Measurements from ENCODE around the gene FLG2. TPM values are rescaled to one million over a fixed set of nuclear protein-coding genes. Genes with fewer than 3 reads are reported as not detected.
A peak's percentile ranks its signal among the peaks of the same experiment; 100 is the strongest.
"Not testable (repeated sequence)": the region's sequence is repeated elsewhere in the genome, so short reads cannot be mapped to it uniquely, and the experiment has no call there.

The FLG2 gene
- total and polyA plus RNA-seq, 10 donors: 0.07 TPM; not detected in 9

DNA sequence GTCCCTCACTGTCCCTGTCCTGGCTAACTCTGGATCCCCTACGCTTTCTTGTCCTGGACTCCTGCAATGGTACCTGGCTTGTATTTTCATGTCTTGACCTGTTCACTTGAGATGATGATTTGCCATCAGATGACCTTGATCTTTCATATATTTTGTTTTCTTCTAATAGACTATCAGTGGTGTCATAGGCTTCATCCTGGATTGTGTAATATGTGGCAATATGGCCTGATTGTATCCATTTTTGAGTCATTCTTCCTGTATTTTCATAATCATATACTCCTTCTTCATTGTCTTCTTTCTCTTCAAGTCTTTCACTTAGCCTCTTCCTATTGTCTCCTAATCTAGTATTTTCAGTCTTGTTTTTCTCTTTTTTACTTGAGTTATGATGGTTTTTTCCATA lies 45.8 kb downstream of the FLG2 start:
- no peak for DNase-seq
- H3K9me3 ChIP-seq: peaks cover 0 to 9% (median 0%) of the 10 kb centered on the region in 8 donors
- H3K4me1 ChIP-seq: no peaks in the 10 kb centered on the region
- H3K27me3 ChIP-seq (replicated peaks in 1 of 7): peaks cover 0 to 12% (median 0%) of the 10 kb centered on the region in 7 donors
- 76 to 100% (median 84%) methylated on average over 1 of the region's 1 CpG for WGBS, 5 donors
- intact Hi-C loops (cut with DNase I; ENCODE audit: low total_unique reads): no loop called here
- H3K4me3 ChIP-seq: no peak overlapping the region
- no peaks in the 10 kb centered on the region for H3K36me3 ChIP-seq
- TF ChIP-seq, protein P1, sequence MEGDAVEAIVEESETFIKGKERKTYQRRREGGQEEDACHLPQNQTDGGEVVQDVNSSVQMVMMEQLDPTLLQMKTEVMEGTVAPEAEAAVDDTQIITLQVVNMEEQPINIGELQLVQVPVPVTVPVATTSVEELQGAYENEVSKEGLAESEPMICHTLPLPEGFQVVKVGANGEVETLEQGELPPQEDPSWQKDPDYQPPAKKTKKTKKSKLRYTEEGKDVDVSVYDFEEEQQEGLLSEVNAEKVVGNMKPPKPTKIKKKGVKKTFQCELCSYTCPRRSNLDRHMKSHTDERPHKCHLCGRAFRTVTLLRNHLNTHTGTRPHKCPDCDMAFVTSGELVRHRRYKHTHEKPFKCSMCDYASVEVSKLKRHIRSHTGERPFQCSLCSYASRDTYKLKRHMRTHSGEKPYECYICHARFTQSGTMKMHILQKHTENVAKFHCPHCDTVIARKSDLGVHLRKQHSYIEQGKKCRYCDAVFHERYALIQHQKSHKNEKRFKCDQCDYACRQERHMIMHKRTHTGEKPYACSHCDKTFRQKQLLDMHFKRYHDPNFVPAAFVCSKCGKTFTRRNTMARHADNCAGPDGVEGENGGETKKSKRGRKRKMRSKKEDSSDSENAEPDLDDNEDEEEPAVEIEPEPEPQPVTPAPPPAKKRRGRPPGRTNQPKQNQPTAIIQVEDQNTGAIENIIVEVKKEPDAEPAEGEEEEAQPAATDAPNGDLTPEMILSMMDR (IDR thresholded peaks at IDR 0.05 in 8 of 11, conservative IDR thresholded peaks at IDR 0.05 in 3 of 11): no peak
- no peak for TF ChIP-seq POLR2A (IDR thresholded peaks at IDR 0.05)
- TF ChIP-seq POLR2AphosphoS5 (IDR thresholded peaks at IDR 0.05): no peak
- H3K27ac ChIP-seq: no peak overlapping the region

DNA sequence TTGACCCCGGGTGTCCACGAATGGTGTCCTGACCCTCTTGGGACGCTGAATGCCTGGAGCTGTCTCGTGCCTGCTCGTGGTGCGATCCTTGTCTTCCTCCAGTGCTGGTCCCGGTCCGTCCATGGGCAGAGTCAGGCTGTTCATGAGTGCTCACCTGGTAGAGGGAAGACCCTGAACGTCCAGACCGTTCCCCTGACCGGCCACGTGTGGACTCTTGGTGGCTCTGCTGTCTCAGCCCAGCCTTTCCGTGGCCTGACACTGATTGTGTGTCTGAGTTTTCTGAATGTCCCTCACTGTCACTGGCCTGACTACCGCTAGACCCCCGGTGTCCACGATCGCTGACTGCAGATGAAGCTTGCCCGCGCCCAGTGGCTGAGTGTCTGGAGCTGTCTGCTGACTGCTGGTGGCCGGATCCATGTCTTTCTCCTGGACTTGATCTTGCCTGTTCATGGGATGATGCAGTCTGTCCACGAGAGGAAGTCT lies 46.4 kb downstream of the FLG2 start:
- Histone ChIP-seq H3K27me3 (replicated peaks in 1 of 7) (peaks cover 0 to 9% (median 0%) of the 10 kb centered on the region in 7 donors), H3K9me3 (peaks cover 0 to 9% (median 0%) of the 10 kb centered on the region in 8 donors), H3K4me1 (no peaks in the 10 kb centered on the region), H3K36me3 (no peaks in the 10 kb centered on the region), H3K4me3 (no peak overlapping the region), H3K27ac (no peak overlapping the region)
- WGBS, 5 donors: 92 to 98% (median 94%) methylated on average over 18 to 21 of the region's 21 CpGs
- DNase-seq: peak; percentile 50
- intact Hi-C loops (cut with DNase I; ENCODE audit: low total_unique reads): no loop called here
- TF ChIP-seq, protein P1 (IDR thresholded peaks at IDR 0.05 in 8 of 11, conservative IDR thresholded peaks at IDR 0.05 in 3 of 11): no peak
- TF ChIP-seq POLR2A (IDR thresholded peaks at IDR 0.05) (no peak), POLR2AphosphoS5 (IDR thresholded peaks at IDR 0.05) (no peak)

DNA sequence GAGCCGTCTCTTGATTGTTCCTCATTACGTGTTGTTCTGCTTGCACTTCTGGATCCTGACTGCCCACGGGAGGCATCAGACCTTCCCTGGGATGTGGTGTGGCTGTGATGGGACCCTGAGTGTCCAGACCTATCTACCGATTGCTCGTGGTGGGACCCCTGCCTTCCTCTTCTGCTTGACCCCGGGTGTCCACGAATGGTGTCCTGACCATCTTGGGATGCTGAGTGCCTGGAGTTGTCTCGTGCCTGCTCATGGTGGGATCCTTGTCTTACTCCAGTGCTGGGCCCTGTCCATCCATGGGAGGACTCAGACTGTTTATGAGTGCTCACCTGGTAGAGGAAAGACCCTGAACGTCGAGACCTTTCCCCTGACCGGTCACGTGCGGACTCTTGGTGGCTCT lies 47.6 kb downstream of the FLG2 start:
- intact Hi-C loops (cut with DNase I; ENCODE audit: low total_unique reads); H3K27me3 ChIP-seq (replicated peaks in 1 of 7); DNase-seq; H3K9me3 ChIP-seq; H3K4me3 ChIP-seq; H3K27ac ChIP-seq; H3K4me1 ChIP-seq; H3K36me3 ChIP-seq: not testable (repeated sequence)
- WGBS, 5 donors: 91 to 95% (median 92%) methylated on average over 9 to 13 of the region's 13 CpGs

DNA sequence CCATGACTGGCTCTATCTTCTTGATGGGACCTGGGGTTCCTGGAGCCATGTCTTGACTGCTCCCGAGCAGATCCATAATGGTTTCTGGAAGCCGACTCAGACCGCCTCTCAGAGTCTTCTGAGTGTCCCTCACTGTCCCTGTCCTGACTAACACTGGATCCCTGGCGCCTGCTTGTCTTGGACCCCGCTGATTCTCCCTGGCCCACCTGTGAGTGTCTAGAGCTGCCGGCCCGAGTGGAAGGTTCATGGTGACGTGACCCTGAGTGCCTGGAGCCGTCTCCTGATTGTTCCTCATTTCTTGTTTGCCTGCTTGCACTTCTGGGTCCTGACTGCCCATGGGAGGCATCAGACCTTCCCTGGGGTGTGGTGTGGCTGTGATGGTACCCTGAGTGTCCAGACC lies 49.9 kb downstream of the FLG2 start:
- TF ChIP-seq POLR2A (IDR thresholded peaks at IDR 0.05) (no peak), POLR2AphosphoS5 (IDR thresholded peaks at IDR 0.05) (no peak)
- TF ChIP-seq, protein P1 (IDR thresholded peaks at IDR 0.05 in 8 of 11, conservative IDR thresholded peaks at IDR 0.05 in 3 of 11): no peak
- no peak overlapping the region for H3K27ac ChIP-seq
- intact Hi-C loops (cut with DNase I; ENCODE audit: low total_unique reads): no loop called here
- WGBS, 5 donors: 85 to 95% (median 94%) methylated on average over 6 to 9 of the region's 9 CpGs
- peaks cover 0 to 9% (median 0%) of the 10 kb centered on the region in 8 donors for H3K9me3 ChIP-seq
- no peak overlapping the region for H3K4me3 ChIP-seq
- no peak for DNase-seq
- H3K4me1 ChIP-seq: no peaks in the 10 kb centered on the region
- peaks cover 0 to 6% (median 0%) of the 10 kb centered on the region in 7 donors for H3K27me3 ChIP-seq (replicated peaks in 1 of 7)
- no peaks in the 10 kb centered on the region for H3K36me3 ChIP-seq

DNA sequence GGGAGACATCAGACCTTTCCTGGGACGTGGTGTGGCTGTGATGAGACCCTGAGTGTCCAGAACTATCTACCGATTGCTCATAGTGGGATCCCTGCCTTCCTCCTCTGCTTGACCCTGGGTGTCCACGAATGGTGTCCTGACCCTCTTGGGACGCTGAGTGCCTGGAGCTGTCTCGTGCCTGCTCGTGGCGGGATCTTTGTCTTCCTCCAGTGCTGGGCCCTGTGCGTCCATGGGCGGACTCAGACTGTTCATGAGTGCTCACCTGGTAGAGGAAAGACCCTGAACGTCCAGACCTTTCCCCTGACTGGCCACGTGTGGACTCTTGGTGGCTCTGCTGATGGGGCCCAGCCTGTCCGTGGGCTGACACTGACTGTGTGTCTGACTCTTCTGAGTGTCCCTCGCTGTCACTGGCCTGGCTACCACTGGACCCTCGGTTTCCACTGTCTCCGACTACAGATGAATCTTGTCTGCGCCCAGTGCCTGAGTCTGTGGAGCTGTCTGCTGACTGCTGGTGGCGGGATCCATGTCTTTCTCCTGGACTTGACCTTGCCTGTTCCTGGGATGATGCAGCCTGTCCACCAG lies 50.4 kb downstream of the FLG2 start:
- H3K36me3 ChIP-seq; H3K4me3 ChIP-seq; H3K4me1 ChIP-seq; H3K27me3 ChIP-seq (replicated peaks in 1 of 7); DNase-seq; H3K9me3 ChIP-seq; intact Hi-C loops (cut with DNase I; ENCODE audit: low total_unique reads); H3K27ac ChIP-seq: not testable (repeated sequence)
- 74 to 95% (median 90%) methylated on average over 9 to 17 of the region's 17 CpGs for WGBS, 5 donors

DNA sequence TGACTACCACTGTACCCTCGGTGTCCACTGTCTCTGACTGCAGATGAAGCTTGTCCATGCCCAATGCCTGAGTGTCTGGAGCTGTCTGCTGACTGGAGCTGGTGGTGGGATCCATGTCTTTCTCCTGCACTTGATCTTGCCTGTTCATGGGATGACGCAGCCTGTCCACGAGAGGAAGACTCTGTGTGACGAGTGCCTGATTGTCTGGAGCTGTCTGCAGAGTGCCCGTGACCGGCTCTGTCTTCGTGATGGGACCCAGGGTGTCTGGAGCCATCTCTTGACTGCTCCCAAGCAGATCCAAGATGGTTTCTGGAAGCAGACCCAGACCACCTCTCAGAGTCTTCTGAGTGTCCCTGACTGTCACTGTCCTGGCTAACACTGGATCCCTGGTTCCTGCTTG lies 51.0 kb downstream of the FLG2 start:
- H3K27ac ChIP-seq; H3K27me3 ChIP-seq (replicated peaks in 1 of 7); H3K4me3 ChIP-seq; H3K36me3 ChIP-seq; H3K4me1 ChIP-seq; intact Hi-C loops (cut with DNase I; ENCODE audit: low total_unique reads); DNase-seq; H3K9me3 ChIP-seq: not testable (repeated sequence)
- WGBS, 5 donors: 74 to 86% (median 84%) methylated on average over 1 to 7 of the region's 7 CpGs

DNA sequence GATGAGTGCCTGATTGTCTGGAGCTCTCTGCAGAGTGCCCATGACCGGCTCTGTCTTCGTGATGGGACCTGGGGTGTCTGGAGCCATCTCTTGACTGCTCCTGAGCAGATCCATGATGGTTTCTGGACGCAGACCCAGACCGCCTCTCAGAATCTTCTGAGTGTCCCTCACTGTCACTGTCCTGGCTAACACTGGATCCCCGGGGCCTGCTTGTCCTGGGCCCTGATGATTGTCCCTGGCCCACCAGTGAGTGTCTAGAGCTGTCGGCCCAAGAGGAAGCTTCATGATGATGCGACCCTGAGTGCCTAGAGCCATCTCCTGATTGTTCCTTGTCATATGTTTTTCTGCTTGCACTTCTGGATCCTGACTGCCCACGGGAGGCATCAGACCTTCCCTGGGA lies 51.8 kb downstream of the FLG2 start:
- H3K4me1 ChIP-seq; intact Hi-C loops (cut with DNase I; ENCODE audit: low total_unique reads); H3K36me3 ChIP-seq; H3K27ac ChIP-seq; H3K27me3 ChIP-seq (replicated peaks in 1 of 7); H3K9me3 ChIP-seq; H3K4me3 ChIP-seq: not testable (repeated sequence)
- DNase-seq: peak; percentile 37
- WGBS, 5 donors: 85 to 100% (median 91%) methylated on average over 3 to 8 of the region's 8 CpGs

DNA sequence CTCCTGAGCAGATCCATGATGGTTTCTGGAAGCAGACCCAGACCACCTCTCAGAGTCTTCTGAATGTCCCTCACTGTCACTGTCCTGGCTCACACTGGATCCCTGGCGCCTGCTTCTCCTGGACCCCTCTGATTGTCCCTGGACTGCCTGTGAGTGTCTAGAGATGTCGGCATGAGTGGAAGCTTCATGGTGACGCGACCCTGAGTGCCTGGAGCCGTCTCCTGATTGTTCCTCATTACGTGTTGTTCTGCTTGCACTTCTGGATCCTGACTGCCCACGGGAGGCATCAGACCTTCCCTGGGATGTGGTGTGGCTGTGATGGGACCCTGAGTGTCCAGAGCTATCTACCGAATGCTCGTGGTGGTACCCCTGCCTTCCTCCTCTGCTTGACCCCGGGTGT lies 53.7 kb downstream of the FLG2 start:
- WGBS, 5 donors: 87 to 95% (median 93%) methylated on average over 9 to 10 of the region's 10 CpGs
- intact Hi-C loops (cut with DNase I; ENCODE audit: low total_unique reads): not testable (repeated sequence)

More for the DNA sequence above, 53.7 kb downstream of the FLG2 start:
- H3K27me3 ChIP-seq (replicated peaks in 1 of 7); H3K36me3 ChIP-seq; H3K4me3 ChIP-seq; DNase-seq; H3K4me1 ChIP-seq; H3K27ac ChIP-seq; H3K9me3 ChIP-seq: not testable (repeated sequence)

Measured in spleen (tissue), 11 donors.